WTC11 (cell line): ENCODE results near the gene ASCC1. TPM values are rescaled to one million over a fixed set of nuclear protein-coding genes. Genes with fewer than 3 reads are reported as not detected.

ENCODE experiments used
- ATAC-seq: fragments of 200-7000 bp; cut with Tn5 transposase; 2 replicates; pipeline ENCODE4 v1.10.0; 2021; ENCODE audit warnings: mild to moderate bottlenecking, moderate library complexity
- CTCF ChIA-PET: fragments of 300-600 bp; sonication (Branson Sonifier 250); formaldehyde crosslinking; loops from one replicate; lab custom pipeline; 2021; ENCODE audit warnings: antibody characterized with exemption; lab: Charles Lee
- POLR2A ChIA-PET: fragments of 350-600 bp; sonication (Branson Sonifier 250); formaldehyde crosslinking; loops from one replicate; lab custom pipeline; 2021; ENCODE audit warnings: antibody characterized with exemption; lab: Charles Lee
- DNase-seq: peaks from one replicate; pipeline ENCODE4 v3.0.0; 2021; ENCODE audit warnings: low spot score
- H3K27ac Mint-ChIP-seq: 2 replicates; pipeline ENCODE4 v1.8.0; 2021; ENCODE audit warnings: mixed read lengths
- H3K27me3 Mint-ChIP-seq: 2 replicates; pipeline ENCODE4 v1.8.0; 2021; ENCODE audit warnings: low read depth, mild to moderate bottlenecking, moderate library complexity, mixed read lengths
- H3K36me3 Mint-ChIP-seq: 2 replicates; pipeline ENCODE4 v1.8.0; 2021; ENCODE audit warnings: mixed read lengths
- H3K4me1 Mint-ChIP-seq: 2 replicates; pipeline ENCODE4 v1.8.0; 2022; ENCODE audit warnings: mixed read lengths
- H3K4me3 Mint-ChIP-seq: 2 replicates; pipeline ENCODE4 v1.8.0; 2021; ENCODE audit warnings: mild to moderate bottlenecking, moderate library complexity, mixed read lengths
- H3K9me3 Mint-ChIP-seq: 2 replicates; pipeline ENCODE4 v1.8.0; 2021; ENCODE audit warnings: mixed read lengths
- CREB1 ChIP-seq: sonication (generic); formaldehyde crosslinking; IDR thresholded peaks from 2 replicates; pipeline ENCODE4 v1.8.0; 2023; ENCODE audit warnings: mild to moderate bottlenecking, missing genetic modification reagents
- CREM ChIP-seq: sonication (generic); formaldehyde crosslinking; IDR thresholded peaks from 2 replicates; pipeline ENCODE4 v1.8.1; 2022; ENCODE audit warnings: mild to moderate bottlenecking, missing genetic modification reagents, moderate library complexity
- EMX1 ChIP-seq: fragments of 250-450 bp; sonication (Bioruptor Pico); IDR thresholded peaks from 2 replicates; pipeline ENCODE4 v1.8.0; 2021; ENCODE audit warnings: mild to moderate bottlenecking
- ETV6 ChIP-seq: sonication (generic); formaldehyde crosslinking; IDR thresholded peaks from 2 replicates; pipeline ENCODE4 v1.8.1; 2022; ENCODE audit warnings: mild to moderate bottlenecking, missing genetic modification reagents
- FOXK1 ChIP-seq: sonication (generic); formaldehyde crosslinking; IDR thresholded peaks from 2 replicates; pipeline ENCODE4 v1.8.0; 2022; ENCODE audit warnings: mild to moderate bottlenecking, moderate library complexity, missing genetic modification reagents
- GABPB1 ChIP-seq: sonication (generic); formaldehyde crosslinking; IDR thresholded peaks from 2 replicates; pipeline ENCODE4 v1.8.1; 2023; ENCODE audit warnings: mild to moderate bottlenecking, missing genetic modification reagents
- GRHL2 ChIP-seq: fragments of 250-450 bp; sonication (Bioruptor Pico); IDR thresholded peaks from 2 replicates; pipeline ENCODE4 v1.8.0; 2022; ENCODE audit warnings: mild to moderate bottlenecking, moderate library complexity; ENCODE audit not compliant: insufficient replicate concordance, severe bottlenecking
- JUN ChIP-seq: sonication (generic); formaldehyde crosslinking; IDR thresholded peaks from 2 replicates; pipeline ENCODE4 v1.8.0; 2023; ENCODE audit warnings: mild to moderate bottlenecking, missing genetic modification reagents
- NR2C2 ChIP-seq: sonication (generic); formaldehyde crosslinking; IDR thresholded peaks from 2 replicates; pipeline ENCODE4 v1.8.0; 2022; ENCODE audit warnings: mild to moderate bottlenecking, missing genetic modification reagents
- PRRX2 ChIP-seq: fragments of 250-450 bp; sonication (Bioruptor Pico); IDR thresholded peaks from 2 replicates; pipeline ENCODE4 v1.8.0; 2021; ENCODE audit warnings: mild to moderate bottlenecking
- SMAD3 ChIP-seq: sonication (generic); formaldehyde crosslinking; IDR thresholded peaks from 2 replicates; pipeline ENCODE4 v1.8.0; 2022; ENCODE audit warnings: missing genetic modification reagents, mild to moderate bottlenecking, borderline replicate concordance
- ZNF121 ChIP-seq: sonication (generic); formaldehyde crosslinking; IDR thresholded peaks from 2 replicates; pipeline ENCODE4 v1.8.0; 2023; ENCODE audit warnings: missing genetic modification reagents
- ZNF232 ChIP-seq: sonication (generic); formaldehyde crosslinking; IDR thresholded peaks from 2 replicates; pipeline ENCODE4 v1.8.0; 2022; ENCODE audit warnings: mild to moderate bottlenecking, missing genetic modification reagents
- total RNA-seq: library from RNA; stranded (reverse); gene quantifications from 3 replicates; pipeline ENCODE4 v1.2.3, GENCODE V29; 2021
- TF ChIP-seq, protein P1 (sequence below): sonication (generic); formaldehyde crosslinking; IDR thresholded peaks from 2 replicates; pipeline ENCODE4 v1.8.0; 2022; ENCODE audit warnings: missing genetic modification reagents
- TF ChIP-seq, protein P2 (sequence below): sonication (generic); formaldehyde crosslinking; IDR thresholded peaks from 2 replicates; pipeline ENCODE4 v1.8.1; 2023; ENCODE audit warnings: mild to moderate bottlenecking, missing genetic modification reagents, moderate library complexity
- TF ChIP-seq, protein P3 (sequence below): sonication (generic); formaldehyde crosslinking; IDR thresholded peaks from 2 replicates; pipeline ENCODE4 v1.8.1; 2022; ENCODE audit warnings: low read depth, missing genetic modification reagents, borderline replicate concordance
- TF ChIP-seq, protein P4 (sequence below): sonication (generic); formaldehyde crosslinking; conservative IDR thresholded peaks from 2 replicates; pipeline ENCODE4 v1.8.1; 2022; ENCODE audit warnings: mild to moderate bottlenecking, missing genetic modification reagents
- TF ChIP-seq, protein P5 (sequence below): fragments of 250-450 bp; sonication (Bioruptor Pico); IDR thresholded peaks from 2 replicates; pipeline ENCODE4 v1.8.0; 2021; ENCODE audit warnings: mild to moderate bottlenecking
- TF ChIP-seq, protein P6 (sequence below): sonication (generic); formaldehyde crosslinking; IDR thresholded peaks from 2 replicates; pipeline ENCODE4 v1.8.1; 2023; ENCODE audit warnings: mild to moderate bottlenecking, missing genetic modification reagents
- TF ChIP-seq, protein P7 (sequence below): fragments of 250-450 bp; sonication (Bioruptor Pico); IDR thresholded peaks from 2 replicates; pipeline ENCODE4 v1.9.0; 2021; ENCODE audit warnings: mild to moderate bottlenecking

ASCC1 gene
- total RNA-seq, 1 experiment from 2014 or later = 30.4 TPM

DNA sequence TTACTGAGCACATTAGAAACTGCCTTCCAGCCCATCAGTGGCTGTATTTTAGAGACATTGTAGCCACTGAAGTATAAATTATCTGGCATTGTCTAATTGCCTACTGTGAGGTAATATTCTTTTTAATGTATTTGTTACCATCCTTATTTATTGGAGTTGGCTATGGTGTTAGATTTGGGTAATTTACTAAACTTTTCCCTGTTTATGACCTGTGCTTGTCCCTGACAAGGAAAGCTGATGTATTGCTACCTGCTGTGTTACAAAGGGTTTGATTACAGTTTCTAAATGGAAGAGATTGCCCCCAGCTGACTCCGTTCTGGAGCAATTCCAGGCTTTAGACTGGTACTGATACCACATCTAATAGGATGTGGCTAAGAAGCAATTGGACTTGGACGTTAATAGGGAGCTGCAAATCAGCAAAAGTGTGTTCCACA lies 12.3 kb upstream of the ASCC1 start:
- Mint-ChIP-seq H3K36me3 (peaks cover 27% of the 10 kb centered on the region), H3K9me3 (no peaks in the 10 kb centered on the region), H3K4me3 (no peak overlapping the region), H3K27ac (0 out of 2 replicates have a peak overlapping the region, but pooled peaks have one; percentile 45), H3K4me1 (peaks cover 15% of the 10 kb centered on the region), H3K27me3 (no peaks in the 10 kb centered on the region)
- ChIA-PET CTCF (no interaction called here), POLR2A (interaction anchor here (0.6 to 1.5 kb wide), 4 partner anchors 9 to 693 kb away, joined by 4 to 5 read pairs (median 4); partner anchors contain the start of gene DDIT4)
- DNase-seq (no peak), ATAC-seq (no peak)
- TF ChIP-seq, protein P1, sequence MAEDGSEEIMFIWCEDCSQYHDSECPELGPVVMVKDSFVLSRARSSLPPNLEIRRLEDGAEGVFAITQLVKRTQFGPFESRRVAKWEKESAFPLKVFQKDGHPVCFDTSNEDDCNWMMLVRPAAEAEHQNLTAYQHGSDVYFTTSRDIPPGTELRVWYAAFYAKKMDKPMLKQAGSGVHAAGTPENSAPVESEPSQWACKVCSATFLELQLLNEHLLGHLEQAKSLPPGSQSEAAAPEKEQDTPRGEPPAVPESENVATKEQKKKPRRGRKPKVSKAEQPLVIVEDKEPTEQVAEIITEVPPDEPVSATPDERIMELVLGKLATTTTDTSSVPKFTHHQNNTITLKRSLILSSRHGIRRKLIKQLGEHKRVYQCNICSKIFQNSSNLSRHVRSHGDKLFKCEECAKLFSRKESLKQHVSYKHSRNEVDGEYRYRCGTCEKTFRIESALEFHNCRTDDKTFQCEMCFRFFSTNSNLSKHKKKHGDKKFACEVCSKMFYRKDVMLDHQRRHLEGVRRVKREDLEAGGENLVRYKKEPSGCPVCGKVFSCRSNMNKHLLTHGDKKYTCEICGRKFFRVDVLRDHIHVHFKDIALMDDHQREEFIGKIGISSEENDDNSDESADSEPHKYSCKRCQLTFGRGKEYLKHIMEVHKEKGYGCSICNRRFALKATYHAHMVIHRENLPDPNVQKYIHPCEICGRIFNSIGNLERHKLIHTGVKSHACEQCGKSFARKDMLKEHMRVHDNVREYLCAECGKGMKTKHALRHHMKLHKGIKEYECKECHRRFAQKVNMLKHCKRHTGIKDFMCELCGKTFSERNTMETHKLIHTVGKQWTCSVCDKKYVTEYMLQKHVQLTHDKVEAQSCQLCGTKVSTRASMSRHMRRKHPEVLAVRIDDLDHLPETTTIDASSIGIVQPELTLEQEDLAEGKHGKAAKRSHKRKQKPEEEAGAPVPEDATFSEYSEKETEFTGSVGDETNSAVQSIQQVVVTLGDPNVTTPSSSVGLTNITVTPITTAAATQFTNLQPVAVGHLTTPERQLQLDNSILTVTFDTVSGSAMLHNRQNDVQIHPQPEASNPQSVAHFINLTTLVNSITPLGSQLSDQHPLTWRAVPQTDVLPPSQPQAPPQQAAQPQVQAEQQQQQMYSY (CRISPR knock-in tag) = no peak
- TF ChIP-seq ZNF121 (CRISPR knock-in tag) = no peak
- no peak for TF ChIP-seq FOXK1
- TF ChIP-seq, protein P2, sequence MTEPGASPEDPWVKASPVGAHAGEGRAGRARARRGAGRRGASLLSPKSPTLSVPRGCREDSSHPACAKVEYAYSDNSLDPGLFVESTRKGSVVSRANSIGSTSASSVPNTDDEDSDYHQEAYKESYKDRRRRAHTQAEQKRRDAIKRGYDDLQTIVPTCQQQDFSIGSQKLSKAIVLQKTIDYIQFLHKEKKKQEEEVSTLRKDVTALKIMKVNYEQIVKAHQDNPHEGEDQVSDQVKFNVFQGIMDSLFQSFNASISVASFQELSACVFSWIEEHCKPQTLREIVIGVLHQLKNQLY = no peak
- no peak for TF ChIP-seq JUN (CRISPR knock-in tag)
- no peak for TF ChIP-seq ETV6 (CRISPR knock-in tag)
- no peak for TF ChIP-seq PRRX2 (CRISPR knock-in tag)
- TF ChIP-seq, protein P3, sequence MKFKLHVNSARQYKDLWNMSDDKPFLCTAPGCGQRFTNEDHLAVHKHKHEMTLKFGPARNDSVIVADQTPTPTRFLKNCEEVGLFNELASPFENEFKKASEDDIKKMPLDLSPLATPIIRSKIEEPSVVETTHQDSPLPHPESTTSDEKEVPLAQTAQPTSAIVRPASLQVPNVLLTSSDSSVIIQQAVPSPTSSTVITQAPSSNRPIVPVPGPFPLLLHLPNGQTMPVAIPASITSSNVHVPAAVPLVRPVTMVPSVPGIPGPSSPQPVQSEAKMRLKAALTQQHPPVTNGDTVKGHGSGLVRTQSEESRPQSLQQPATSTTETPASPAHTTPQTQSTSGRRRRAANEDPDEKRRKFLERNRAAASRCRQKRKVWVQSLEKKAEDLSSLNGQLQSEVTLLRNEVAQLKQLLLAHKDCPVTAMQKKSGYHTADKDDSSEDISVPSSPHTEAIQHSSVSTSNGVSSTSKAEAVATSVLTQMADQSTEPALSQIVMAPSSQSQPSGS = no peak
- no peak for TF ChIP-seq CREB1 (CRISPR knock-in tag)
- no peak for TF ChIP-seq EMX1 (CRISPR knock-in tag)
- TF ChIP-seq, protein P4, sequence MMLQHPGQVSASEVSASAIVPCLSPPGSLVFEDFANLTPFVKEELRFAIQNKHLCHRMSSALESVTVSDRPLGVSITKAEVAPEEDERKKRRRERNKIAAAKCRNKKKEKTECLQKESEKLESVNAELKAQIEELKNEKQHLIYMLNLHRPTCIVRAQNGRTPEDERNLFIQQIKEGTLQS (CRISPR knock-in tag) = no peak
- no peak for TF ChIP-seq ZNF232 (CRISPR knock-in tag)
- TF ChIP-seq, protein P5, sequence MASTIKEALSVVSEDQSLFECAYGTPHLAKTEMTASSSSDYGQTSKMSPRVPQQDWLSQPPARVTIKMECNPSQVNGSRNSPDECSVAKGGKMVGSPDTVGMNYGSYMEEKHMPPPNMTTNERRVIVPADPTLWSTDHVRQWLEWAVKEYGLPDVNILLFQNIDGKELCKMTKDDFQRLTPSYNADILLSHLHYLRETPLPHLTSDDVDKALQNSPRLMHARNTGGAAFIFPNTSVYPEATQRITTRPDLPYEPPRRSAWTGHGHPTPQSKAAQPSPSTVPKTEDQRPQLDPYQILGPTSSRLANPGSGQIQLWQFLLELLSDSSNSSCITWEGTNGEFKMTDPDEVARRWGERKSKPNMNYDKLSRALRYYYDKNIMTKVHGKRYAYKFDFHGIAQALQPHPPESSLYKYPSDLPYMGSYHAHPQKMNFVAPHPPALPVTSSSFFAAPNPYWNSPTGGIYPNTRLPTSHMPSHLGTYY (CRISPR knock-in tag) = no peak

DNA sequence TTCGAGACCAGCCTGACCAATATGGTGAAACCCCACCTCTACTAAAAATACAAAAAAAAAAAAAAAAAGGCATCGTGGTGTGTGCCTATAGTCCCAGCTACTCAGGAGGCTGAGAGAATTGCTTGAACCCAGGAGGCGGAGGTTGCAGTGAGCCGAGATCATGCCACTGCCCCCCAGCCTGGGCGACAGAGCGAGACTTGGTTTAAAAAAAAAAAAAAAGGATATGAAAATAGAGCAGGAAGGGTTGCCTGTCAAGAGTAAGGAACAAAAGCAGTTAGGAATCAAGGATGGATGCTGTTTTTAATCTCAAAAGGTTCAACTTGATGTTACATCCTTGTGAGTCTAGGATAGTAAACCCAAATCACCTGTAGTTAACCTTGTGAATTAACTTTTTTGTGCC lies 11.8 kb upstream of the ASCC1 start:
- Mint-ChIP-seq H3K27ac (no peak overlapping the region), H3K4me3 (no peak overlapping the region), H3K27me3 (no peaks in the 10 kb centered on the region), H3K9me3 (no peaks in the 10 kb centered on the region), H3K36me3 (peaks cover 22% of the 10 kb centered on the region), H3K4me1 (peaks cover 15% of the 10 kb centered on the region)
- no peak for DNase-seq
- no peak for ATAC-seq
- ChIA-PET CTCF (interaction anchor here (0.7 kb wide), 1 partner anchor 100 kb away, joined by 3 read pairs; no protein-coding TSS in a partner anchor), POLR2A (interaction anchor here (0.7 to 1.2 kb wide), 2 partner anchors 9 to 46 kb away, joined by 4 to 5 read pairs; partner anchors contain the start of gene DDIT4)
- TF ChIP-seq, protein P6, sequence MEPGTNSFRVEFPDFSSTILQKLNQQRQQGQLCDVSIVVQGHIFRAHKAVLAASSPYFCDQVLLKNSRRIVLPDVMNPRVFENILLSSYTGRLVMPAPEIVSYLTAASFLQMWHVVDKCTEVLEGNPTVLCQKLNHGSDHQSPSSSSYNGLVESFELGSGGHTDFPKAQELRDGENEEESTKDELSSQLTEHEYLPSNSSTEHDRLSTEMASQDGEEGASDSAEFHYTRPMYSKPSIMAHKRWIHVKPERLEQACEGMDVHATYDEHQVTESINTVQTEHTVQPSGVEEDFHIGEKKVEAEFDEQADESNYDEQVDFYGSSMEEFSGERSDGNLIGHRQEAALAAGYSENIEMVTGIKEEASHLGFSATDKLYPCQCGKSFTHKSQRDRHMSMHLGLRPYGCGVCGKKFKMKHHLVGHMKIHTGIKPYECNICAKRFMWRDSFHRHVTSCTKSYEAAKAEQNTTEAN = no peak
- TF ChIP-seq ZNF232 (CRISPR knock-in tag) (no peak), CREM (CRISPR knock-in tag) (no peak), GRHL2 (no peak), SMAD3 (no peak), NR2C2 (CRISPR knock-in tag) (no peak), GABPB1 (CRISPR knock-in tag) (no peak)
- TF ChIP-seq, protein P1 (CRISPR knock-in tag) = no peak
- TF ChIP-seq, protein P7, sequence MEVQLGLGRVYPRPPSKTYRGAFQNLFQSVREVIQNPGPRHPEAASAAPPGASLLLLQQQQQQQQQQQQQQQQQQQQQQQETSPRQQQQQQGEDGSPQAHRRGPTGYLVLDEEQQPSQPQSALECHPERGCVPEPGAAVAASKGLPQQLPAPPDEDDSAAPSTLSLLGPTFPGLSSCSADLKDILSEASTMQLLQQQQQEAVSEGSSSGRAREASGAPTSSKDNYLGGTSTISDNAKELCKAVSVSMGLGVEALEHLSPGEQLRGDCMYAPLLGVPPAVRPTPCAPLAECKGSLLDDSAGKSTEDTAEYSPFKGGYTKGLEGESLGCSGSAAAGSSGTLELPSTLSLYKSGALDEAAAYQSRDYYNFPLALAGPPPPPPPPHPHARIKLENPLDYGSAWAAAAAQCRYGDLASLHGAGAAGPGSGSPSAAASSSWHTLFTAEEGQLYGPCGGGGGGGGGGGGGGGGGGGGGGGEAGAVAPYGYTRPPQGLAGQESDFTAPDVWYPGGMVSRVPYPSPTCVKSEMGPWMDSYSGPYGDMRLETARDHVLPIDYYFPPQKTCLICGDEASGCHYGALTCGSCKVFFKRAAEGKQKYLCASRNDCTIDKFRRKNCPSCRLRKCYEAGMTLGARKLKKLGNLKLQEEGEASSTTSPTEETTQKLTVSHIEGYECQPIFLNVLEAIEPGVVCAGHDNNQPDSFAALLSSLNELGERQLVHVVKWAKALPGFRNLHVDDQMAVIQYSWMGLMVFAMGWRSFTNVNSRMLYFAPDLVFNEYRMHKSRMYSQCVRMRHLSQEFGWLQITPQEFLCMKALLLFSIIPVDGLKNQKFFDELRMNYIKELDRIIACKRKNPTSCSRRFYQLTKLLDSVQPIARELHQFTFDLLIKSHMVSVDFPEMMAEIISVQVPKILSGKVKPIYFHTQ (CRISPR knock-in tag) = no peak
